ENCODE data around the gene MIGA2.

The MIGA2 gene

GRCh38 chr9:129036923-129037766 lies 719 bp downstream of the MIGA2 start:
- DNase-seq (ENCODE audit: low spot score): peak; percentile 44

GRCh38 chr9:129037767-129038098 lies 1.3 kb downstream of the MIGA2 start:
- DNase-seq (ENCODE audit: low spot score): no peak

- DNase-seq (ENCODE audit: low spot score): peak; percentile 16
Measured at GRCh38 chr9:129038109-129038852, 1.9 kb downstream of the MIGA2 start.

- peak; percentile 57 for DNase-seq (ENCODE audit: low spot score)
Measured at GRCh38 chr9:129040113-129040643, 3.8 kb downstream of the MIGA2 start.

DNA sequence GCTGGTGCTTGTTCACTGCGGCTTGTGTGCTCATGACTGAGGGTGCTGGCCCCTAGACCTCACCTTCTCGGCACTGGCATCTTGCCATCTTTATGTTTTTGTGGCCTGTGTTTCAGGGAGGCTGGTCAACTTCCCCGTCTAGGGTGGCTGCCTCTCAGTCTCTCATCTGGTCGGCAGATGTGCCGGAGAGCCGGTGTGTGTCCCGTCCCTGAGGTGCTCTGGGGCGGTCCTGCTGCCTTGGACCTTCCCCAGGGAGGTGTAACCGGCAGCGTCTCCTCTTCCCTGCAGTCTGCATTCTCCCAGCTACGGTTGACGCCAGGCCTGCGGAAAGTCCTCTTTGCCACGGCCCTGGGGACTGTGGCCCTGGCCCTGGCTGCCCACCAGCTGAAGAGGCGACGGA lies 5.6 kb downstream of the MIGA2 start:
- DNase-seq (ENCODE audit: low spot score): no peak

- DNase-seq (ENCODE audit: low spot score): no peak
Measured at GRCh38 chr9:129052592-129052991, 16.2 kb downstream of the MIGA2 start.

DNA sequence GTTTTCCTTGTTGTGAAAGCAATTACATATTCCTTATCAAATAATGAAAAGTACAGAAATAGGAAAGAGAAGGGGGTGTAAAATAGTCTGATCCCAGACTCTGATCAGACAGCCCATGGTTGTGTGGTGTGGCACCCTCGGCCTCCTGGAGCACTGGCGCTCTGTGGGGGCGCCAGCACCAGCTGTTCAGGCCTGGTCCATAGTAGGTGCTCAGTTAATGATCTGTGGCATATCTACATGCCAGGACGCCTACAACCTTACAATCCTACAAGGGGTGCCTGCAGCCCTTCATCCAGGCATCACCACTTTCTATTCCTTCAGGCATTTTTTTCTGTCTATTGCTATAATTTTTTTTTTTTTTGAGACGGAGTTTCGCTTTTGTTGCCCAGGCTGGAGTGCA lies 16.6 kb downstream of the MIGA2 start:
- no peak for DNase-seq (ENCODE audit: low spot score)

DNA sequence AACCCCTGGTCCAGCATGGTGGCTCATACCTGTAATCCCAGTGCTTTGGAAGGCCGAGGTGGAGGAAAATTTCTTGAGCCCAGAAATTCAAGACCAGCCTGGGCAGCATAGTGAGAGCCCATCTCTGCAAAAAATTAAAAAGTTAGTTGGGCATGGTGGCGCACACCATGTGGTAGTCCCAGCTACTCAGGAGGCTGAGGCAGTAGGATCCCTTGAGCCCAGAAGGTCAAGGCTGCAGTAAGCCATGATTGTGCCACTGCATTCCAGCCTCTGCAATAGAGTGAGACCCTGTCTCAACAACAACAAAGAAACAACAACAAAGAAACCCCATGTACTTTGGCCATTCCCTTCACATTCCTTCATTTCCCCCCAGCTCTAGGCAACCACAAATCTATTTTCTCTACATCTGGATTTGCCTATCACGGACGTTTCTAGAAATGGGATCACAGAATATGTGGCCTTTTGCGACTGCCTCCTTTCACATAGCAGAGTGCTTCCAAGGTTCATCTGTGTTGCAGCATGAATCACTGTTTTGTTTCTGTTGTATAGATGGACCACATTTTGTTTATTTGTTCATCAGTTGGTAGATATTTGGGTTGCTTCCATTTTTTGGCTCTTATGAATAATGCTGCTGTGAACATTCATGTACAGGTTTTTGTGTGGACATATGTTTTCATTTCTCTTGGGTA lies 17.9 kb downstream of the MIGA2 start:
- no peak for DNase-seq (ENCODE audit: low spot score)

DNA sequence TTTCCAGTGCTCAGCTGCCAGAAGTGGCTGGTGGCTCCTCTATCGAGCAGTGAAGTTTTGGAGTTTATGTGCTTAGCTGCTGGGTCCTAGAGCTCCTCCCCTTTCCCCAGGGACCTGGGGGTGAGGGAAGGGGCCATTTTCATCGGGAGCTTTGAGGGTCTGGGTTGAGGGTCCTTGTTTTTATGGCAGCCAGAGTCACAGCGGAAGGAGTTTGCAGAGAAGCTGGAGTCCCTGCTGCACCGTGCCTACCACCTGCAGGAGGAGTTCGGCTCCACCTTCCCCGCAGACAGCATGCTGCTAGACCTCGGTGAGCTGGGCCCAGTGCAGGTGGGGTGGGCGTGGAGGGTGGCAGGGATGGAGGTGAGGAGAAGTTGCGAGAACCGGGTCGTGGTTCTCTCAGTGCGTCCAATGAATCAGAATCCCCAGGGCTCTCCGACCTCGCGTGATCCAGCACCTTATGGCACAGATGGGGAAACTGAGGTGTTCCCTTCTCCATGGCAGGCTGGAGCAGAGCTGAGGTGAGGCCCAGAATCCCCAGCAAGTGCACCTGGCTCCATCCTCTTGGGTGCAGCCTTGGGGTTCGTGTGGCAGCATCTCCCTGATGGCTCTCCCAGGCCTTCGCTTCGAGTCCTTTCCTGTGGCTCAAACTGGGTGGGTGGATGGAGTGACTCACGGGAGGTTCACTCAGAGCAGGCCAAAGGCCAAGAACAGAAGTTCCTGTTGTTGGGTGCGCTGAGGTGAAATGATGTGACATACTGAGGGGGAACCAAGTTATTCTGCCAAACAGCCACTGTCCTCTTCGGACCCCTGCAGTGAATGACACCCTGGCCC lies 22.8 kb downstream of the MIGA2 start:
- no peak for DNase-seq (ENCODE audit: low spot score)

DNA sequence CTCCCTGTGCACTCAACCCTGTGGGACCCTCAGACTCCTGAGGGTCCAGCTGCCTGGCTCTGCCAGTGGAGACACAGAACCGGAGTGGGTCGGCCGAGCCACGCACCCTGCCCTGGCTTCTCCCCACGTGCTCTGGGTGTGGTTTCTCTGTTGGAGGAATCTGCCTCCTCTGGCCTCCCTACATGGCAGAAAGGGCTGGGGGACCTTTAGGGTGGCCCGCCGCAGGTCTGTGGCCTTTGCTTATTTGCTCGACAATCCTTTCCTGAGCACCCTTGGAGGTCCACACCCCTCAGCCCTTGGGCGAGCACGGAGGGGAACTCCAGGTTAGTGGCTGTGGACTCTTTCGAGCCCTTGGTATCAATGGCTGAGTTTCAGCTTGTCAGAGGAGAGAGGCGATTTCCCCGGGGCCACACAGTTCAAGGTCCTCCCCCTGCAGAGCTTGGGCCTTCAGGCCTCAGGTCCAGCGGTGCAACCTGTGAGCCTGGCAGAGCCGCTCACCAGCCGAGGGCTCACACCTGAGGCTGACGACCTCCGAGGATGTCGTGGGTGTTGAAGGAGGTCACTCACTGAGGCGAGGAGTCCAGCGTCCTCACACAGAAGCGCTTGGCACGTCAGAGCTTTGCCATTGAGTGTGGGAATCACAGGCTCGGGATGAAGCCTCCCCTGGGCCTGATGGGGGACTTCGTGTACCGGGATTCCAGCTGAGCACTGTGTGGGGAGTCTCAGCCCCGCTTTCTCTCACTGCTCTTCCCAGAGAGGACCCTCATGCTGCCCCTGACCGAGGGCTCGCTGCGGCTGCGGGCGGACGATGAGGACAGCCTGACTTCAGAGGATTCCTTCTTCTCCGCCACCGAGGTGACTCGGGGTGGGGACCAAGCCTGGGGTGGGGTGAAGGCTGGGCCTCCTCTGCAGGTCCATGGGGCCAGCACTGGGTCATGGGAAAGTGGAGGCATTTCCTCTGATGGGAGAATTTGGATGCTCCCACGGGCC lies 23.7 kb downstream of the MIGA2 start:
- DNase-seq (ENCODE audit: low spot score): no peak

DNA sequence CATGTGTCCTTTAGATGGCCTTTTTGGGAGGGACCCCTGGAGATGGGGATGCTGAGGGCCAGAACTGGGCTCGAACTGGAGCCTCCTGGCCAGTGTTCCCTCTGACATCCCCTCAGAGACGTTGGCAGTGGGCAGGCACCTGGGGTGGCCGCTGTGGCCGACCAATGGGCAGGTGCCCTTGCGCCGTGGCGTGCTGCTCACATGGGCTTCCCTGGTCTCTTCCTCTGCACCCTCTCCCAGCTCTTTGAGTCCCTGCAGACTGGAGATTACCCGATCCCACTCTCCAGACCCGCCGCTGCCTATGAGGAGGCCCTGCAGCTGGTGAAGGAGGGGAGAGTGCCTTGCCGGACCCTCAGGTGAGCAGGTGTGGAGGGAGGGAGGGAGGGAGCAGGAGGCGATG lies 24.6 kb downstream of the MIGA2 start:
- DNase-seq (ENCODE audit: low spot score): no peak

GRCh38 chr9:129063061-129063460 lies 26.6 kb downstream of the MIGA2 start:
- DNase-seq (ENCODE audit: low spot score): no peak

GRCh38 chr9:129064499-129064908 lies 28.1 kb downstream of the MIGA2 start:
- DNase-seq (ENCODE audit: low spot score): no peak

- no peak for DNase-seq (ENCODE audit: low spot score)
Measured at GRCh38 chr9:129068110-129068509, 31.7 kb downstream of the MIGA2 start.

GRCh38 chr9:129068990-129069861 lies 32.8 kb downstream of the MIGA2 start:
- DNase-seq (ENCODE audit: low spot score): peak; percentile 94

GRCh38 chr9:129069862-129070641 lies 33.6 kb downstream of the MIGA2 start:
- peak; percentile 67 for DNase-seq (ENCODE audit: low spot score)

- peak; percentile 61 for DNase-seq (ENCODE audit: low spot score)
Measured at GRCh38 chr9:129070696-129071525, 34.5 kb downstream of the MIGA2 start.

All from hematopoietic multipotent progenitor cell treated with erythropoietin and hydrocortisone succinate and interleukin-3 and kit ligand, for 17 days (in vitro differentiated cells).